ENCODE data around the gene ERN1. TPM values are rescaled to one million over a fixed set of nuclear protein-coding genes. Genes with fewer than 3 reads are reported as not detected.

ERN1 gene
- polyA plus RNA-seq, 1 donor, result 10.3 TPM

- Histone ChIP-seq H3K9me3 (ENCODE audit: control insufficient read depth, low read depth, low read length) (no peaks in the 10 kb centered on the region), H3K36me3 (ENCODE audit: control insufficient read depth, insufficient read depth, low read length) (peaks cover 25% of the 10 kb centered on the region), H3K27ac (ENCODE audit: low read length) (no peak overlapping the region), H3K4me1 (ENCODE audit: control insufficient read depth, insufficient read depth, low read length) (peaks cover 7% of the 10 kb centered on the region), H3K4me3 (ENCODE audit: low read length) (no peak overlapping the region), H3K27me3 (ENCODE audit: control insufficient read depth, insufficient read depth, low read length) (no peaks in the 10 kb centered on the region)
- no CpG with 5 or more reads among the region's 3 CpGs for WGBS (ENCODE audit: insufficient coverage, low lambda C conversion rate)
- DNase-seq, result no peak
These were observed 33.9 kb downstream of the ERN1 start for GRCh38 chr17:64096037-64096436.

GRCh38 chr17:64095144-64095882, 34.6 kb downstream of the ERN1 start:
- Histone ChIP-seq H3K36me3 (ENCODE audit: control insufficient read depth, insufficient read depth, low read length) (peaks cover 25% of the 10 kb centered on the region), H3K27me3 (ENCODE audit: control insufficient read depth, insufficient read depth, low read length) (no peaks in the 10 kb centered on the region), H3K4me3 (ENCODE audit: low read length) (no peak overlapping the region), H3K9me3 (ENCODE audit: control insufficient read depth, low read depth, low read length) (no peaks in the 10 kb centered on the region), H3K4me1 (ENCODE audit: control insufficient read depth, insufficient read depth, low read length) (peaks cover 7% of the 10 kb centered on the region), H3K27ac (ENCODE audit: low read length) (no peak overlapping the region)
- DNase-seq, result no peak
- WGBS (ENCODE audit: insufficient coverage, low lambda C conversion rate), result no CpG with 5 or more reads among the region's 7 CpGs

GRCh38 chr17:64094412-64094811, 35.5 kb downstream of the ERN1 start:
- Histone ChIP-seq H3K9me3 (ENCODE audit: control insufficient read depth, low read depth, low read length) (no peaks in the 10 kb centered on the region), H3K4me1 (ENCODE audit: control insufficient read depth, insufficient read depth, low read length) (no peaks in the 10 kb centered on the region), H3K27me3 (ENCODE audit: control insufficient read depth, insufficient read depth, low read length) (no peaks in the 10 kb centered on the region), H3K27ac (ENCODE audit: low read length) (no peak overlapping the region), H3K4me3 (ENCODE audit: low read length) (no peak overlapping the region), H3K36me3 (ENCODE audit: control insufficient read depth, insufficient read depth, low read length) (peaks cover 25% of the 10 kb centered on the region)
- 32% methylated on average over 3 of the region's 7 CpGs for WGBS (ENCODE audit: insufficient coverage, low lambda C conversion rate)
- no peak for DNase-seq

GRCh38 chr17:64092952-64093451, 36.9 kb downstream of the ERN1 start:
- no peaks in the 10 kb centered on the region for H3K4me1 ChIP-seq (ENCODE audit: control insufficient read depth, insufficient read depth, low read length)
- H3K4me3 ChIP-seq (ENCODE audit: low read length), result no peak overlapping the region
- H3K9me3 ChIP-seq (ENCODE audit: control insufficient read depth, low read depth, low read length), result no peaks in the 10 kb centered on the region
- no peak overlapping the region for H3K27ac ChIP-seq (ENCODE audit: low read length)
- peaks cover 25% of the 10 kb centered on the region for H3K36me3 ChIP-seq (ENCODE audit: control insufficient read depth, insufficient read depth, low read length)
- H3K27me3 ChIP-seq (ENCODE audit: control insufficient read depth, insufficient read depth, low read length), result no peaks in the 10 kb centered on the region
- no peak for DNase-seq
- no CpG with 5 or more reads among the region's 4 CpGs for WGBS (ENCODE audit: insufficient coverage, low lambda C conversion rate)

- no peaks in the 10 kb centered on the region for H3K27me3 ChIP-seq (ENCODE audit: control insufficient read depth, insufficient read depth, low read length)
- H3K4me1 ChIP-seq (ENCODE audit: control insufficient read depth, insufficient read depth, low read length), result no peaks in the 10 kb centered on the region
- no peaks in the 10 kb centered on the region for H3K9me3 ChIP-seq (ENCODE audit: control insufficient read depth, low read depth, low read length)
- H3K36me3 ChIP-seq (ENCODE audit: control insufficient read depth, insufficient read depth, low read length), result peaks cover 21% of the 10 kb centered on the region
- DNase-seq, result no peak
- no peak overlapping the region for H3K4me3 ChIP-seq (ENCODE audit: low read length)
- 85% methylated on average over 2 of the region's 2 CpGs for WGBS (ENCODE audit: insufficient coverage, low lambda C conversion rate)
- no peak overlapping the region for H3K27ac ChIP-seq (ENCODE audit: low read length)
These were observed 37.8 kb downstream of the ERN1 start for GRCh38 chr17:64092113-64092512.

GRCh38 chr17:64091571-64091970, 38.4 kb downstream of the ERN1 start:
- peaks cover 16% of the 10 kb centered on the region for H3K36me3 ChIP-seq (ENCODE audit: control insufficient read depth, insufficient read depth, low read length)
- no peaks in the 10 kb centered on the region for H3K4me1 ChIP-seq (ENCODE audit: control insufficient read depth, insufficient read depth, low read length)
- no CpG with 5 or more reads among the region's 6 CpGs for WGBS (ENCODE audit: insufficient coverage, low lambda C conversion rate)
- DNase-seq, result no peak
- H3K27ac ChIP-seq (ENCODE audit: low read length), result no peak overlapping the region
- H3K4me3 ChIP-seq (ENCODE audit: low read length), result no peak overlapping the region
- H3K9me3 ChIP-seq (ENCODE audit: control insufficient read depth, low read depth, low read length), result no peaks in the 10 kb centered on the region
- no peaks in the 10 kb centered on the region for H3K27me3 ChIP-seq (ENCODE audit: control insufficient read depth, insufficient read depth, low read length)

GRCh38 chr17:64091116-64091515, 38.8 kb downstream of the ERN1 start:
- no peaks in the 10 kb centered on the region for H3K9me3 ChIP-seq (ENCODE audit: control insufficient read depth, low read depth, low read length)
- peaks cover 12% of the 10 kb centered on the region for H3K36me3 ChIP-seq (ENCODE audit: control insufficient read depth, insufficient read depth, low read length)
- no peak for DNase-seq
- WGBS (ENCODE audit: insufficient coverage, low lambda C conversion rate), result no CpG with 5 or more reads among the region's 3 CpGs
- H3K27me3 ChIP-seq (ENCODE audit: control insufficient read depth, insufficient read depth, low read length), result no peaks in the 10 kb centered on the region
- no peak overlapping the region for H3K27ac ChIP-seq (ENCODE audit: low read length)
- H3K4me1 ChIP-seq (ENCODE audit: control insufficient read depth, insufficient read depth, low read length), result no peaks in the 10 kb centered on the region
- H3K4me3 ChIP-seq (ENCODE audit: low read length), result no peak overlapping the region

- peaks cover 8% of the 10 kb centered on the region for H3K36me3 ChIP-seq (ENCODE audit: control insufficient read depth, insufficient read depth, low read length)
- no peaks in the 10 kb centered on the region for H3K9me3 ChIP-seq (ENCODE audit: control insufficient read depth, low read depth, low read length)
- WGBS (ENCODE audit: insufficient coverage, low lambda C conversion rate), result no CpG with 5 or more reads among the region's 5 CpGs
- peaks cover 7% of the 10 kb centered on the region for H3K4me1 ChIP-seq (ENCODE audit: control insufficient read depth, insufficient read depth, low read length)
- no peak overlapping the region for H3K27ac ChIP-seq (ENCODE audit: low read length)
- no peaks in the 10 kb centered on the region for H3K27me3 ChIP-seq (ENCODE audit: control insufficient read depth, insufficient read depth, low read length)
- no peak overlapping the region for H3K4me3 ChIP-seq (ENCODE audit: low read length)
- no peak for DNase-seq
These were observed 39.8 kb downstream of the ERN1 start for GRCh38 chr17:64090144-64090543.

GRCh38 chr17:64087252-64088005, 42.5 kb downstream of the ERN1 start:
- no peak overlapping the region for H3K27ac ChIP-seq (ENCODE audit: low read length)
- no peaks in the 10 kb centered on the region for H3K9me3 ChIP-seq (ENCODE audit: control insufficient read depth, low read depth, low read length)
- peaks cover 2% of the 10 kb centered on the region for H3K36me3 ChIP-seq (ENCODE audit: control insufficient read depth, insufficient read depth, low read length)
- H3K27me3 ChIP-seq (ENCODE audit: control insufficient read depth, insufficient read depth, low read length), result no peaks in the 10 kb centered on the region
- no peak overlapping the region for H3K4me3 ChIP-seq (ENCODE audit: low read length)
- no peak for DNase-seq
- 100% methylated on average over 1 of the region's 4 CpGs for WGBS (ENCODE audit: insufficient coverage, low lambda C conversion rate)
- H3K4me1 ChIP-seq (ENCODE audit: control insufficient read depth, insufficient read depth, low read length), result peaks cover 33% of the 10 kb centered on the region

- Histone ChIP-seq H3K4me1 (ENCODE audit: control insufficient read depth, insufficient read depth, low read length) (peaks cover 46% of the 10 kb centered on the region), H3K27me3 (ENCODE audit: control insufficient read depth, insufficient read depth, low read length) (no peaks in the 10 kb centered on the region), H3K4me3 (ENCODE audit: low read length) (no peak overlapping the region), H3K36me3 (ENCODE audit: control insufficient read depth, insufficient read depth, low read length) (no peaks in the 10 kb centered on the region), H3K9me3 (ENCODE audit: control insufficient read depth, low read depth, low read length) (no peaks in the 10 kb centered on the region), H3K27ac (ENCODE audit: low read length) (no peak overlapping the region)
- WGBS (ENCODE audit: insufficient coverage, low lambda C conversion rate), result no CpG with 5 or more reads among the region's 2 CpGs
- no peak for DNase-seq
These were observed 44.3 kb downstream of the ERN1 start for GRCh38 chr17:64085650-64086005.
